GM23248 (cell line): Measurements from ENCODE around the gene NCAPD2.
"Not testable (repeated sequence)": the region's sequence is repeated elsewhere in the genome, so short reads cannot be mapped to it uniquely, and the experiment has no call there.

Experiments
- EZH2 ChIP-seq: fragments of 200-600 bp; sonication (generic); IDR thresholded peaks from 2 replicates; pipeline ENCODE4 v1.6.1; 2018; ENCODE audit warnings: antibody characterized with exemption, mild to moderate bottlenecking; ENCODE audit not compliant: insufficient read depth, poor library complexity, severe bottlenecking
- EZH2phosphoT487 ChIP-seq: fragments of 200-600 bp; sonication (generic); IDR thresholded peaks from 2 replicates; pipeline ENCODE4 v1.6.1; 2018; ENCODE audit warnings: antibody characterized with exemption, moderate library complexity, mild to moderate bottlenecking, low read depth; ENCODE audit not compliant: insufficient read depth

- not testable (repeated sequence) for TF ChIP-seq EZH2, EZH2phosphoT487
Measured at GRCh38 chr12:6537580-6538419, 43.9 kb downstream of the NCAPD2 start.
